ENCODE results near the gene MTMR12. TPM values are rescaled to one million over a fixed set of nuclear protein-coding genes. Genes with fewer than 3 reads are reported as not detected.

Gene MTMR12, protein sequence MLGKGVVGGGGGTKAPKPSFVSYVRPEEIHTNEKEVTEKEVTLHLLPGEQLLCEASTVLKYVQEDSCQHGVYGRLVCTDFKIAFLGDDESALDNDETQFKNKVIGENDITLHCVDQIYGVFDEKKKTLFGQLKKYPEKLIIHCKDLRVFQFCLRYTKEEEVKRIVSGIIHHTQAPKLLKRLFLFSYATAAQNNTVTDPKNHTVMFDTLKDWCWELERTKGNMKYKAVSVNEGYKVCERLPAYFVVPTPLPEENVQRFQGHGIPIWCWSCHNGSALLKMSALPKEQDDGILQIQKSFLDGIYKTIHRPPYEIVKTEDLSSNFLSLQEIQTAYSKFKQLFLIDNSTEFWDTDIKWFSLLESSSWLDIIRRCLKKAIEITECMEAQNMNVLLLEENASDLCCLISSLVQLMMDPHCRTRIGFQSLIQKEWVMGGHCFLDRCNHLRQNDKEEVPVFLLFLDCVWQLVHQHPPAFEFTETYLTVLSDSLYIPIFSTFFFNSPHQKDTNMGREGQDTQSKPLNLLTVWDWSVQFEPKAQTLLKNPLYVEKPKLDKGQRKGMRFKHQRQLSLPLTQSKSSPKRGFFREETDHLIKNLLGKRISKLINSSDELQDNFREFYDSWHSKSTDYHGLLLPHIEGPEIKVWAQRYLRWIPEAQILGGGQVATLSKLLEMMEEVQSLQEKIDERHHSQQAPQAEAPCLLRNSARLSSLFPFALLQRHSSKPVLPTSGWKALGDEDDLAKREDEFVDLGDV
- total RNA-seq (2014; rRNA removed; shearing (Covaris generic)): 19.5 and 24.8 TPM in 2 replicates
- polyA plus RNA-seq (2015; cell fraction: cytosol; rRNA removed): 37.4 and 42.7 TPM in 2 replicates
- 29.0 and 44.0 TPM in 2 replicates for polyA plus RNA-seq (2015; cell fraction: nucleus; rRNA removed)

DNA sequence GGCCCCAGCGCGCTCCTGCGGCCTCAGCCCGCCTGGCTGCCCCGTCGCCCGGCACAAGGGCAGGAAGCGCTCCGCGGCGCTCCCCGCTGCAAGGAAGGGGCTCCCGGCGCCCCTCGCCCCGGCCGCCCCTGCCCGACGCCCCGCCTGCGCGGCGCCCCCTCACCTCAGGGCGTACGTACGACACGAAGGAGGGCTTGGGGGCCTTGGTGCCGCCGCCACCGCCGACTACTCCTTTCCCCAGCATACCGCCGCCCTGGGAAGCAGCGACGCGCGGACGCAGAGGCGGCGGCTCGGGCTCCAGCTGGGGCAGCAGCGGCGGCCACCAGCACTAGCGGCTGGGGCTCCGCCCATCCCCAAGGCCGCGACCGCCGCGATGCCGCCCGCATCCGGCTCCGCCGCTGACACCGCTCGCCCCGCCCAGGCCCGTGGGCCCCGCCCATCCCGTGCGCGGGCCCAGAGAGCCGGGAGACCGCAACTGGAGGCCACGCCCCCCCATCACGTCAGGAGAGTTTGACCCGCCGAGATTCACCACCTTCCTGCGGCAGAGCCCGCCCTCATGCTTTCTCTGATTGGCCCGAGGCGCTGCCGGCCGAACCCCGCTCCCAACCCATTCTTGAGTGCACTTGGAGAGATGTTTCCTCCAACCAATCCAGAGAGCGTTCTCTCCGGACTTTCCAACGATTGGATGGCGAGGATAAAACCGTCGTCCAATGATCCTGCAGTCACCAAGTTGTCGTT, at the start of gene MTMR12:
Gene MTMR12, minus strand, starts transcription at position 345 of the 738 bp plus-strand sequence. Its CDS starts 101 bp downstream, at position 244.
- in situ Hi-C loops (cut with HindIII; ENCODE audit: low pct_unique_long_range_greater_than_20kb, low sequenced_read_pairs): no loop called here
- DNase-seq (ENCODE audit: low read depth, low spot score): peak; percentile 100

DNA sequence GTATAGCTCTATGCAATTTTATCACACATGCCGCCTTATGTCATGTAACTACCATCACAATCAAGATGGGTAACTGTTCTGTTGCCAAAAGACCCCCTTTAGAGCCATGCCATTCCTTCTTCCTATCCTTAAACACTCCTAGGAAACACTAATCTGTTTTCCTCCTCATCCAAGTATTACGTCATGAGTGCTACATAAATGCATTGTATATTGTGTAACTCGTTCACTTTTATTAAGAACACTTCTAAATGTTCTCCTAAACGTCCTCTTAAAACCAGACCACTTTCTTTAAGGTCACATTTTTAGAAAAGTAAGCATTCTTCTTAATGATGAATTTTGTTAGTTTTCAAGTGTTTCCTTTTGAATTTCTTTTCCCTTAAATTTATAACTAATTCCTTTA, 49.8 kb upstream of the MTMR12 start:
- in situ Hi-C loops (cut with HindIII; ENCODE audit: low pct_unique_long_range_greater_than_20kb, low sequenced_read_pairs): no loop called here
- DNase-seq (ENCODE audit: low read depth, low spot score): no peak

DNA sequence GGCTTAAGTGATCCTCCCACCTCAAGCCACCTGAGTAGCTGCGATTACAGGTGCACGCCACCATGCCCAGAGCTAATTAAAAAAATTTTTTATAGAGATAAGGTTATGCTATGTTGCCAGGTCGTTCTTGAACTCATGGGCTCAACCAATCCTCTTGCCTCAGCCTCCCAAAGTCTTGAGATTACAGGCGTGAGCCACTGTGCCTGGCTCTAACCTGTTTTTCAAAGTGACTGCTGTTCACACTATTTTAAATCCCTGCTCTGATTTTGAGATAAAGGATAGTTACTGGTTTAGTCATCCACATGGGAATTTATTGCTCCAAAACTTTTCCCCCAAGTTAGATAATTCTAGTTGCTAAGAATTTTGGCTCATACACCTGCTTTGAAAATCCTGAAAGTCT, 48.2 kb upstream of the MTMR12 start:
- no peak for DNase-seq (ENCODE audit: low read depth, low spot score)
- in situ Hi-C loops (cut with HindIII; ENCODE audit: low pct_unique_long_range_greater_than_20kb, low sequenced_read_pairs): no loop called here

DNA sequence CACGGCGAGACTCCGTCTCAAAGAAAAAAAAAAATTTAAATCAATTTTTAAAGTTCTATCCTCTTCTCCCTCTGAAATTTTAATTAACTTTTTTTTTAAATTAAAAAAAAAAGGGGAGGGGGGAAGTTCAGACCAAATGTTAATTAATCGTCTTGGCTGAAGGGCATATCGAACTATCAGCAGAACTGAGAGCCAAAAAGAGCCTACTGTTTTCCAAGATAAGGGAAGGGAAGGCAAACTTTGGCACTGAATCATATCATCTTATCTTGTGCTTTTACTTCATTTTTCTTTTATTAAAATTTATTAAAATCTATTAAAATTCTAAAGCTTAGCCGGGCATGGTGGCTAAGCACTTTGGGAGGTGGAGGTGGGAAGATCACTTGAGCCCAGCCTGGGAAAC, 45.9 kb upstream of the MTMR12 start:
- in situ Hi-C loops (cut with HindIII; ENCODE audit: low pct_unique_long_range_greater_than_20kb, low sequenced_read_pairs): no loop called here
- no peak for DNase-seq (ENCODE audit: low read depth, low spot score)

DNA sequence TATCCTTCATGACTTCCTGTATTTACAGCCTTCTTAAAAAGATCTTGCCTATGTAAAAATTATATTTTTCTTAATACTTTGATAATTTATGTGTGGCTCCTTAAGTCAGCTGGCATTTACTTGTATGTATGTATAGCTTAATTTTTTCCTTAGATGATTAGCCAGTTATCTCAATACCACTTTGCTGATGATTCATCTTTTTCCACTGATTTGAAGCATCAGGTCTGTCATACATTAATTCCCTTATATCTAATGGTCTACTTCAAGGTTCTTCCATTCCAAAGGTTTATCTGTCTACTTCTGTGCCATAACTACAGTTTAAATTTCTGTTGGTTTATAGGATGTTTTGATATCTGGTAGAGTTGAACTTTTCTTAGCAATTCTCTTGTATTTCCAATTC, 44.9 kb upstream of the MTMR12 start:
- in situ Hi-C loops (cut with HindIII; ENCODE audit: low pct_unique_long_range_greater_than_20kb, low sequenced_read_pairs): no loop called here
- no peak for DNase-seq (ENCODE audit: low read depth, low spot score)

DNA sequence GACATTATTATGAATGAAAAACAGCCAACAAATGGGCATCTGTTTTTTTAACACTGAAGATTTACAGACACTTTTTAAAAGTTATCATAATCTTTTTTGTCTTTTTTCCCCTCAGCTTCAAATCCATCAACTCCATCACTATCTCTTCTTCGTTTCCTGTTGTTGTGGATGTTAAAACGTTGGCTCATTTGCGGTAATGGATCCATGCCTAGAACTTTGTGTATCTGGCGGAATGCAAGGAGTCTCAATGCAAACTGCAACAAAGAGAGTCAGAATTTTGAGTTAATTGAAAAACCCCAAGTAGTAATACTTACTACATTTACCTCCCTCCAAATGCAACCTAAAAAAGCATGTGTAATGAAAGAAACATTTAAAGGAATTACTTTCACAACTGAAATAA, 42.9 kb upstream of the MTMR12 start:
- in situ Hi-C loops (cut with HindIII; ENCODE audit: low pct_unique_long_range_greater_than_20kb, low sequenced_read_pairs): no loop called here
- DNase-seq (ENCODE audit: low read depth, low spot score): no peak

DNA sequence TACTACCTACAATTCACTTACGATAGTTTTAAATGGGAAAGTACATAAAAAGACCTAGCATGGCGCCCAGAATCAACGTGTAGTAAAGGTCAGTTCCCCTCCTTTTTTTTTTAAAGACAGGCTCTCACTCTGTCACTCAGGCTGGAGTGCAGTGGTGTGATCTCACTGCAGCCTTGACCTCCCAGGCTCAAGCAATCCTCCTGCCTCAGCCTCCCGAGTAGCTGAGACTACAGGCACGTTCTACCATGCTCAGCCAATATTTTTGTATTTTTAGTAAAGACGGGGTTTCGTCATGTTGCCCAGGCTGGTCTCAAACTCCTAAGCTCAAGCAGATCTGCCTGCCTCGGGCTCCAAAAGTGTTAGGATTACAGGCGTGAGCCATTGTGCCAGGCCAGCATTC, 40.7 kb upstream of the MTMR12 start:
- in situ Hi-C loops (cut with HindIII; ENCODE audit: low pct_unique_long_range_greater_than_20kb, low sequenced_read_pairs): no loop called here
- no peak for DNase-seq (ENCODE audit: low read depth, low spot score)

DNA sequence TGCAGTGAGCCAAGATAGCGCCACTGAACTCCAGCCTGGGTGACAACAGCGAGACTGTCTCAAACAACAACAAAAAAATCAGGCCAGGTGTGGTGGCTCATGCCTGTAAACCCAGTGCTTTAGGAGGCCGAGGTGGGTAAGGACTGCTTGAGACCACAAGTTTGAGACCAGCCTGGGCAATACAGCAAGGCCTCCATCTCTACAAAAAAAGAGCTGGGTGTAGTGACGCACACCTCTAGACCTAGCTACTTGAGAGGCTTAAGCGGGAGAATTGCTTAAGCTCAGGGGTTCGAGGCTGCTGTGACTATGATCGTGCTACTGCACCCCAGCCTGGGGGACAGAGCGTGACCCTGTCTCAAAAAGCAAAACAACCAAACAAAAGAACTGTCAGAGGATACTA, 39.9 kb upstream of the MTMR12 start:
- no peak for DNase-seq (ENCODE audit: low read depth, low spot score)
- in situ Hi-C loops (cut with HindIII; ENCODE audit: low pct_unique_long_range_greater_than_20kb, low sequenced_read_pairs): no loop called here

DNA sequence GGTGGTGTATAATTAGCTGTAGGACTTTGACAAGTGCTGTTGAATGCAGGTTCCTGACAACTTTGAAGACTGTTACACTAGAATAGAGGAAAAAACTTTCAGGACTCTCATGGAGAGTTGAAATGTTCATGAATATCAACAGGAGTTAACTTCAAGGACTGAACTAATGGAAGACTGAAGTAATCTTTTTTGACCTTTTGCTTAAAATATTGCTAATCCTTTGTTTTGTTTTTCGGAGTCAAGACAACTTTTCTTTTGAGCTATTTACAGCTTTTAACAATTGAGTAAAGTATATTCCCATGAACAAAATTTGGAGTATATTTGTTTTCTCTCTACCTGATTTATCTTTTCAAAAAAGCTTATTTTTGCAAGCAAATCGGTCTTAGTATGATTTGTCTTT, 34.1 kb upstream of the MTMR12 start:
- in situ Hi-C loops (cut with HindIII; ENCODE audit: low pct_unique_long_range_greater_than_20kb, low sequenced_read_pairs): no loop called here
- no peak for DNase-seq (ENCODE audit: low read depth, low spot score)

DNA sequence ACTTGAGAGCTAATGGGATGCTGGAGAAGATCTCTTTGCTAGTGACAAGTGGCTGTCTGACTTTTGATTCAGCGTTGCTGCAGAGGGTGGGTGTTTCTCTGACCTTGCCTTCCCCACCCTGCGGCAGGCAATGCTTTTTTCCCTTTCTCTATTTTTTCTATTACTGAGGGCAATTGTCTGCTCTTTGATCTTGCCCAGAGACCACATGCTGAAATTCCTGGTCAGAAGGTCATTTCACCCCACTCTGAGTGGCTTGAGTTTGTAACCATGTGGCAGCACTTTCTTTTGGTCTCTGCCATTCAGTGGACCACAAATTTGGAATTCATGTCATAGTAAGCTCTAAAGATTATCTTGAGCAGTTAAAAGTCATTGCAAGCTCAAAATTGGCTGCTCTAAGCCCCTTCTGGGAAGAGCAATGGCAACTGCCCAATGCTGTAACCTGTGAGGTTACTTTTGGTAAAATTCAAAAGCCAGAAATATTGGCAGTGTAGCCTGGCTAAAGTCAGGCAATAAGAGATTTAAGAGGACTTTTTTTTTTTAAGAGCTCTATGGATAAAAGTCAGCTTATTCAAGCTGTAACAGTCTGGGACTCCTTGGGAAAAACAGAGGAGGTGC, 30.4 kb upstream of the MTMR12 start:
- no peak for DNase-seq (ENCODE audit: low read depth, low spot score)
- in situ Hi-C loops (cut with HindIII; ENCODE audit: low pct_unique_long_range_greater_than_20kb, low sequenced_read_pairs): no loop called here

DNA sequence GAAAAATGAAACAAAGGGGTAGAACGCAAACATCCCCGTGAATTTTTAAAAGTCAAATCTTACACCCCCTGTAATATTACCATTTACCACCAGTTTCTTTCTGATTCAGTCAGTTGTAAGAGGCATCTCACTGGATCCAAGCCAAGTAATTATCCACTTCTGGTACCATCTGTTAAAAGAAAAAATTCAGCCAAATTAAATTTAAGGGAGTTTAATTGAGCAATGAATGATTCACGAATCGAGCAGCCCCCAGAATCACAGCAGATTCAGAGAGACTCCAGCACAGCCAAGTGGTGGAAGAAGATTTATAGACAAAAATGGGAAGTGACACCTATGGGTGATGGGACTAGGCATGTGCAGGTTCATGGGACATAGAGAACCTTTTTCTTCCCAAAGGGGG, 29.9 kb upstream of the MTMR12 start:
- in situ Hi-C loops (cut with HindIII; ENCODE audit: low pct_unique_long_range_greater_than_20kb, low sequenced_read_pairs): no loop called here
- DNase-seq (ENCODE audit: low read depth, low spot score): no peak

DNA sequence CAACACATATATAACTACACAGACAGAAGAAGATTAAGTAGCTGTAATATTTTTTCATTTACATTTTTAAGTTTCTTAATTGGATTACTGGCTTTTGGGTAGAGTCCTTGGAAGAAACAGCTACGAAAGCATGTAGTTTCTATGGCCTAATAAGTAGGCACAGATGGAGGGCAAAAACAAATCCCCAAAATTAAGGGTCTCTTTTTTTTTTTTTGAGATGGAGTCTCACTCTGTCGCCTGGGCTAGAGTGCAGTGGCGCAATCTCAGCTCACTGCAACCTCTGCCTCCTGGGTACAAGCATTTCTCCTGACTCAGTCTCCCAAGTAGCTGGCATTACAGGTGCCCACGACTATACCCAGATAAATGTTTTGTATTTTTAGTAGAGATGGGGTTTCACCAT, 27.1 kb upstream of the MTMR12 start:
- DNase-seq (ENCODE audit: low read depth, low spot score): no peak
- in situ Hi-C loops (cut with HindIII; ENCODE audit: low pct_unique_long_range_greater_than_20kb, low sequenced_read_pairs): no loop called here

DNA sequence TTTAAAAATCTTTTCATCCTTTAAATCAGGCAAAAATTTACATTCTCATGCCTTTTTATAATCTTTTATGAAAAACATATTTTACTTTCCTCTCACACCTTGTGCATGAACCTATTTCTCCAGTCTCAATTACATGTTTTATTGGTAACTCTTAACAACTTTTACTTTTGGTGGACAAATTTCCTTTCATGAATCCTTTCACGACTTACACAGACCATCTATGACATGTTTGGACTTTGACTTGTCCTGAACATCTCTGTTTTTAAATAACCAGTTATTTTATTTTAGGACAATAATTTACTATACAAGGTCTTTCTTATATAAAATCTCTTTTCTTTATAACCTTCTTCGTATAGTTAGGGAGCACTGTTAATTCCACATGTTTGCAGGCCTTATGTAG, 26.5 kb upstream of the MTMR12 start:
- in situ Hi-C loops (cut with HindIII; ENCODE audit: low pct_unique_long_range_greater_than_20kb, low sequenced_read_pairs): no loop called here
- peak; percentile 37 for DNase-seq (ENCODE audit: low read depth, low spot score)

DNA sequence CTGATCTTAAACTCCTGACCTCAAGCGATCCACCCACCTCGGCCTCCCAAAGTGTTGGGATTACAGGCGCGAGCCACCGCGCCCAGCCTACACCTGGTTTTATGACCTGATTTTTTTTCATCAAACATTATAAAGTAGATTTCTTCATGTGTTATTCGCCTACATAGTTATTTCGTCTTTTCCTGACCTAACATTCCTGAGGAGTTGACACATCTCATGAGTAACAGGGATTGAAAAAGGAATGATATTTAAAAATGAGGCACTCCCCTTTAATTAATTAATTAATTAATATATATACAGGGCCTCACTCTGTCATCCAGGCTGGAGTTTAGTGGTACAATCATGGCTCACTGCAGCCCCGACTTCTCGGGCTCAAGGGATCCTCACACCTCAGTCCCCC, 20.2 kb upstream of the MTMR12 start:
- in situ Hi-C loops (cut with HindIII; ENCODE audit: low pct_unique_long_range_greater_than_20kb, low sequenced_read_pairs): no loop called here
- no peak for DNase-seq (ENCODE audit: low read depth, low spot score)

DNA sequence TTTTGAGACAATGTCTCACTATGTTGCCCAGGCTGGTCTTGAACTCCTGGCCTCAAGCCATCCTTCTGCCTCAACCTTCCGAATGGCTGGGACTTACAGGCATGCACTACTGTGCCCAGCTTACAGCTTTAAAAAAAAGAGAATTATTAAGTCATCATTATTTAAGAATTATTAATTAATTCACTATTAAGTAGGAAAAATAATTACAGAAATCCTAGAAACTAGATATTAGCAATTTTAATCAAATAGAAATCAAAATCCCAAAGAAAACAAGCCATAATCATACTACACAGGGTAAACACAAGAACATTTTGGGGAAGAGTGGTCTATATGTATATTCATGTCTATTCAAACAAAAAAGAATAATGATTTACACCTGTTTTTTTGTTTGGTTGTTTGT, 19.6 kb upstream of the MTMR12 start:
- DNase-seq (ENCODE audit: low read depth, low spot score): no peak
- in situ Hi-C loops (cut with HindIII; ENCODE audit: low pct_unique_long_range_greater_than_20kb, low sequenced_read_pairs): no loop called here

DNA sequence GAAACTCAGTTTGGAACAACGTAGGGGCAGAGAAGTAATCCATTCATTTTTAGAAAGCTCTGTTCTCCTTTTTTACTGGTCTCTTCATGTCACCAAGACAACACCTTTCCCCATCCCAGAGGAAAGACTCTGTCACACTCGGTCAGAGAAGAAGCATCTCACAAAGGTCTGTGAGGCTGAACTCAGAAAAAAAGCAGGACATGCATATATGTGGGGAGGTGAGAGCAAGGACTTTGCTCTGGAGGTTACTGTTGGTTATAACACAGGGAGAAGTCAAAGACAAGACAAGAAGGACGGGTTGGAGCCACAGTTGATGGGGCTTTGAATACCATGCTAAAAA, 19.2 kb upstream of the MTMR12 start:
- in situ Hi-C loops (cut with HindIII; ENCODE audit: low pct_unique_long_range_greater_than_20kb, low sequenced_read_pairs): no loop called here

DNA sequence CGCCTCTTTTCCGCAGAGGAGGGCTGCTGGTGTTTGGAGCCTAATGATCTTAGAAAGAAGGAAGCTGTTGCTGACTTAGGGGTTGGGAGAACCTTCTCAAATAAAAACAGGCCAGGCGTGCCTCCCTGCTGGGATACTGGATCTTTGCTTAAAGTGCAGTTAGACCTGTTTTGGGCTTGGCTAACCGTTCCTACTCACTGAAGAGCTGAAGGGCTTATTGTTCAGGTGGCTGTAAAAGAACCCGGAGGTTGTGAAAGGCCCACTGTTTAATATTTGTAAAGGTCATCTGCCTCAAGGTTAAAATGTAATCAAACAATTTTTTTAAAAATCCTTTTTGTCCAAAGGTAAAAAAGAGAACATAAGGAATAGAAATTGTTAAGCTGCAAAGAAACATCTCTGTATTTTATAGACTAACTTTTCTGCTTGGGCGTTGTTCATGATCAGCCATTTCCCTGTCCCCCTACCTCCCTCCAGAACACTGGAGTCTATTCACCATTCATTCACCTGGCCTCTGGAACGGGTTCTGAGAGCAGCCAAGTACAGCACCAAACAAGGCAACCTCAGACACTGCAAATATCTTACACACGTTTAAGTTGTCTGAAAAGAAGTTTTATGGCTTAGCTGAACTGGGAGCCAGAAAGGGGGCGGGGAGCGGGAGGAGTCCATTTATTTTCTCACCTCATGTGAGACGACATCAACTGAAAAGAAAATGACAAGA, 18.6 kb upstream of the MTMR12 start:
- peak; percentile 97 for DNase-seq (ENCODE audit: low read depth, low spot score)
- in situ Hi-C loops (cut with HindIII; ENCODE audit: low pct_unique_long_range_greater_than_20kb, low sequenced_read_pairs): no loop called here

More for the DNA sequence above, 19.2 kb upstream of the MTMR12 start:
- DNase-seq (ENCODE audit: low read depth, low spot score): no peak

All from SK-MEL-5 (cell line).